ENCODE results near the gene C9orf85.

Gene C9orf85

GRCh38 chr9:72012646-72013045 lies 101.2 kb downstream of the C9orf85 start:
- DNase-seq = no peak

- no peak for DNase-seq
Observed at GRCh38 chr9:72013292-72013760, 101.9 kb downstream of the C9orf85 start.

- no peak for DNase-seq
Observed at GRCh38 chr9:72022841-72023240, 111.4 kb downstream of the C9orf85 start.
